GM11168 (cell line): ENCODE data around the gene CYP26B1.
"Not testable (repeated sequence)": the region's sequence is repeated elsewhere in the genome, so short reads cannot be mapped to it uniquely, and the experiment has no call there.

Source experiments
- in situ Hi-C: fragments of 300-500 bp; cut with MboI; formaldehyde crosslinking; loops from one replicate; pipeline ENCODE4 v1.12.0; 2022; ENCODE audit warnings: low sequenced_read_pairs; ENCODE audit not compliant: unreplicated experiment

CYP26B1 gene

DNA sequence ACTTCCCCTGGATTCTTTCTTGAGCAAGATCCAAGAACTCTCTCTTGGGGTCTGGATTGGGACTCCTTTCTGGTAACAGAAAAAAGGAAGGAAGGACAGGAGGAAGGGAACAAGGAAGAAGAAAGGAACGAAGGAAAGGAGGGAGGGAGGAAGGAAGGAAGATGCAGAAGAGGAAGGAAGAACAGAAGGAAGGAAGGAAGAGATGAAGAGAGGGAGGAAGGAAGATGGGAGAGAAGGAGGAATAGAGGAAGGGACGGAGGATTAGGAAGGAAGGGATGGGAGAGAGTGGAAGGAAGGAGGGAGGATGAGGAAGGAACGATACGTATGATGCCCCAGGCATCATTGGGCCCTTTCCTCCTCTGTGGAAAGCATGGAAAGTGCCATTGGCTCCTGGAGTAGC lies 58.6 kb downstream of the CYP26B1 start:
- in situ Hi-C loops = no loop called here

DNA sequence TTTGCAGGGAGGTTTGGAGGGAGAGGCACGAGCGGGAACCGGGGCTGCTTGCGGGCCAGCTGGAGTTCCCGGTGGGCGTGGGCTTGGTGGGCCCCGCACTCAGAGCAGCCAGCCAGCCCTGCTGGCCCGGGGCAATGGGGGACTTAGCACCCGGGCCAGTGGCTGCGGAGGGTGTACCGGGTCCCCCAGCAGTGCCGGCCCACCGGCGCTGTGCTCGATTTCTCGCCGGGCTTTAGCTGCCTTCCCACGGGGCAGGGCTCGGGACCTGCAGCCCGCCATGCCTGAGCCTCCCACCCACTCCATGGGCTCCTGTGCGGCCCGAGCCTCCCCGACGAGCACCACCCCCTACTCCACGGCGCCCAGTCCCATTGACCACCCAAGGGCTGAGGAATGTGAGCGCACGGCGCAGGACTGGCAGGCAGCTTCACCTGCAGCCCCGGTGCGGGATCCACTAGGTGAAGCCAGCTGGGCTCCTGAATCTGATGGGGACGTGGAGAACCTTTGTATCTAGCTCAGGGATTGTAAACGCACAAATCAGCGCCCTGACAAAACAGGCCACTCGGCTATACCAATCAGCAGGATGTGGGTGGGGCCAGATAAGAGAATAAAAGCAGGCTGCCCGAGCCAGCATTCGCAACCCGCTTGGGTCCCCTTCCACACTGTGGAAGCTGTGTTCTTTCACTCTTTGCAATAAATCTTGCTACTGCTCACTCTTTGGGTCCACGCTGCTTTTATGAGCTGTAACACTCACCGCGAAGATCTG lies 60.6 kb downstream of the CYP26B1 start:
- in situ Hi-C loops = not testable (repeated sequence)

DNA sequence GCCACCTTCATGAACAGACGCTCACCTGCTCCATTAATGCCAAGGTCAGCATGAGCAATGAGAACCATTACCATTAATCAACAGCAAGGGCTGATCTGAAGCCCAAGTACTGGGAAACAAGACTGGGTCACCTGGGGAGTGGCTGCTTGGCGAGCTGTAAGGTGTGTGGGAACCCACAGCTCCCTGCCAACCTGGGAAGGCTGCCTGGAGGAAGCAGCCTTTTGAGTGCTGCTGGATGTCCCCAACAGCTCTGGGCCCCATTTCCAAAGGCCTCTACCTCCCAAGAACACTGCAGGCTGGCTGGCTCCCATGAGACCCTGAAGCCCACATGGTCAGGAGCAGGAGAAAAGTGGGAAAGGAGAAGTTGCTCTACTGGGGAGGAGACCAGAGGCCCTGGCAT lies 62.1 kb downstream of the CYP26B1 start:
- in situ Hi-C loops = no loop called here

DNA sequence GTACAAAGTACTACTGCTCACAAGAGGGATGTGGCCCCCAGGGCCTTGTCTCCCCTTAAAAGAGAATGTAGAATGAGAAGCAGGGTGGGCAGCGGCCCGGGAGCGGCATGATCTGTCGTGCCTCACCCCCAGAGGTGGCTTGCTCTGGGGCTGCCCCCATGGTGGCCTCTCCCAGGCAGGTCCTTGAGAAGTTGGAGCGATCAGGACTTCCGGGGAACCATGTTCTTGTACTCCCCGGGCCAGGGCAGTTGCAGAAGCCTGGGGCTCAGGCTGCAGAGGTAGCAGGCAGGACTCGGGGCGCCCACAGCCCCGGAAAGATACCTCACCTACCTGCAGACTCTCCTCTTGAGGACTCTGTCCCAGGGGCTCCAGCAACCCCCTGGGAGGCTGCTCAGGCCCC lies 62.6 kb downstream of the CYP26B1 start:
- in situ Hi-C loops = no loop called here

DNA sequence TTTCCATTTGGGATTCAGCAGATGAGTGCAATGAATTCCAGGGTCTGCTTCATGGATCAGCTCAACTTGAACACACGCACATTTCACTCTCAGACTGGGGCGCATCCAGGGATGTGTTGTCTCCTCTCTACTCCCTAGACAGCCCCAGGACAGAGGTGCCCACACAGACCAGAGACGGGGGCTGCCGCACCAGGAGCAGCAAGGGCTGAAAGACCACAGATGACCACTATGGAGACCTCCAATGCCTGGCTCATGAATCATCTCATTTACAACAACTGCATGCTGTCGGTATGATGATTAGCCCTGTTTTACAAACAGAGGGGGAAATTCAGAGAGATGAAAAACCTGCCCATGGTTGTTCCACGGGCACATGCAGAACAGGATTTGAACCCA lies 63.1 kb downstream of the CYP26B1 start:
- in situ Hi-C loops = no loop called here

DNA sequence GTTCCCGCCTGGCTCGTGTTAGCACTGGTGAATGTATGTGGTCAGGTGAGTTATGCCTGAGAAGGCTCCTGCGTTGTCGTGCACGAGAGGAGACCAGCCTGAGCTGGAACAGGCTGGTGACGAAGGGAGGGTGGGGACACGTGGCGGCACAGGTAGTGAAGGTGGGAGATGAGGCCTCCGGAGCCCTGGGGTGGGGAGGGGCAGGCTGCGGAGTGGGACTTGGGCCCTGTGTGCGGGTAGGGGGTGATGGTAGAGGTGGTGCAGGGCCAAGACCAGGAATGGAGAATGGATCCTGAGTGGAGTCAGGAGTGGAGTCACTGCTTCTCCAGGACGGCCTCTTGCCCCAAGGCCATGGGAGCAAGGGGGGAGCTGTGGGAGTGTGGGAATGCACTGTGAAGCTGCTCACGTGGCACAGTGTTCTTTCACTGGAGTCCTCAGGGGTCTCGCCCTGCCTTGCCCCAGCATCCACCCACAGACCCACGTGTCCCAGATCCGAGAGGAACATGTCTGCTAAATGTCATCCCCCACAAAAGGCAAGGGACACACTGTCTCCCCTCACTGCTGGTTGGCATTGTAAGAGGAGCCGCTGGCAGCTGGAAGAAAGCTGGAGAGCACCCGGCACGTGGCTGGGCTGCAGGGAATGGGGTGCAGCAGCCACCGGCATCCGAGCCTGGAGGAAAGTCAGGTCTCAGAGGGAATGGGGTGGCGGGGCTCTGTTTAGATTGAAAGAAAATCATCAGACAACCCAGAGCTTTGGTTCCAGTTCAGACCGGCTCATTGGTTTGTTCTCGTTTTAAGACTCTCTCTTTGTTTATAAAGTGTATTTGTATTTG lies 63.7 kb downstream of the CYP26B1 start:
- in situ Hi-C loops = no loop called here

DNA sequence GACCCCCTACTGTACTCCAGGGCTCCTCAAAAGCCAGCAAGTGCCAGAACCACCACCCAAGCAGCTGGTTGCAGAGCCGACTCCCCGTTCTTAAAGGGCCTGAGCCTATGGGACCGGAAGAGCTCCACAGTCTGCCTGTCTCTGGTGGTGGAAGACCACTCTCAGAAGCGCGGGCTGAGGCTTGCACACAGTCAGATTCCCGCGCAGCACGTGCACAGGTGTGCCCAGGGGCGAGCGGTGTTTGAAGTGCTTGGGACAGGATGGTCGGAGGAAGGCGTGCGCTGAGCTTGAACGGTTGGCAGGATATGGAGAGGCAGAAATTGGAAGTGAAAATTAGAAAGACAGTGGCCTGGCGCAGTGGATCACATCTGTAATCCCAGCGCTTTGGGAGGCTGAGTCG lies 64.8 kb downstream of the CYP26B1 start:
- in situ Hi-C loops = no loop called here

DNA sequence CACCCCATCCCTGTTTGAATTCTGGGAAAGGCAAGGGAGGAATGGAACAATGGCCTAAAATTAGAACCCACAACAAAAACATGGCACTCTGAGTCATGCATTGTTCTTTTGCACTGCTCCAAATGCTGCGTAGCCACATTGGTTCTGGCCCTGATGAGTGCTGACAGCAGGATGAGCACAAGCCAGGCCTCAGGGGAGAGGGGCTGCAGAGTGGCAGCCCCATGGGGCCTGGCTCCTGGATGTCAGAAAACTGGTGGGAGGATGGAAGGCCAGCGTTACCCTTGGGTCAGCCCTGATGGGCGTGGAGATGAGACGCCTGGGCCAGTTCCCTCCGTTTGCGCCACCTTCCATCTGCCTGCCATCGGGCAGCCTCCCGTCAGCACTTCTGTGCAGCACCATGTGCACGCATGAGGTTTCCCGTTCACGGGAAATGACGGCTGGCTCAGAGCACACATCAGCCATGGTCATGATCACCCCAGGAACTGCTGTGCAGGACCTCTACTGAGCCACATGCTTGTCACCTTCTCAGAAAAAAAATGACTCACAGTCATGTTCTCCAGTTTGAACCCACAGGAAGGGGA lies 65.6 kb downstream of the CYP26B1 start:
- in situ Hi-C loops = no loop called here

DNA sequence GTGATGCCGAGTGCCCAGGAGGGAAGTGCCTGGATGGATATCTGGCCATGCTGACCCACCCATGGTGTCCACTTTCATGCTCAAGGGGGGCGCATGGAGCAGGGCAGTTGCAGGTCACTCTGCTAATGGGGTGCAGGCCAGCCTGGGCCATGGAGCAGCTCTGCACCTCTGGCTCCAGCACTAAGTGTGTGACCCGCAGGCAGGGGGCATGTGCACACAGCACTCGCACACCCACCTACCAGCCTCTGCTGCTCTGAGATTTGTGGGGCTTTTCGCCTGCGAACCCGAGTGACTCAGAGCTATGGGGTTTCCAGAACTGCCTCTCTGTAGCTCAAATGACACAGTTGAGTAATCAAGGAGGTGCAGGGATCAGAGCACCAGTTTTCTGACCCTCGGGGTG lies 66.2 kb downstream of the CYP26B1 start:
- in situ Hi-C loops = no loop called here

DNA sequence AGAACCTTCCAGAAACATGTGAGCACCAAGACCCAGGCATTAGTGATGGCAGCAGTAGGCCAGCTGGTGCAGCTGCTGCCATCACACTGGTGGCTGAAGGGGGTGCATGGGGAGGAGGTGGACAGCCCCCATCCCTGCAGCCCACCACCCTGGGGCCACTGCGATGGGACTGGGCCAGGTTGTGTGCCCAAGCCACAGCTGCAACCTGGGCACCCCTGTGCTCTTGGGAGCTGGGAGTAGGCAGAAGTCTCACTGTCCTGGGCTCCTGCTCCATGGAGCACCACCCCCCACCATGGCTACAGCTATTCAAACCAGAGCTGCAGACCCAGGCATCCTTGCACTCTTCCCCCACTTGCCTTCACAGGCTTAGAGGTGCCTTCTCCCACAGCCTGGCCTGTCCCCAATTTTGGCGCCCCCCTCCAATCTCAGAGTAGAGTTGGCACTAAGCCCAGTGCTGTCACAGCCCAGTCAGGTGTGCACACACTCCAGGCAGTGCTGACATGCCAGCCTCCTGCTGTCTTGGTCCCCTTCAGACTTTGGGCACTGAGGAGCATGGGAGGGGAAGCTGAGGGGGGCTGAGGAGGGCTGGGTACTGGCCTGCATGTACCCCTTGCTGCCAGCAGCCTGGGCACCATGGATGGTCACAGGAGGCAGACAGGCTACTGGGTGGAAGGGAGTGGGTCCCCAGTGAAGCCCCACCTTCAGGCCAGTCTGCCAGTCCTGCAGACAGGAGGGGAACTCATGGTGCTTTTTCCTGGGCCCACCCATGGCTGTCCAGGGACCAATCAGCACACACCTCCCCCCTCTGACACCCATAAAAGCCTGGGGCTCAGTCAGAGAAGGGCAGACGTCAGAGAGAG lies 67.1 kb downstream of the CYP26B1 start:
- in situ Hi-C loops = no loop called here
